H9 (cell line): ENCODE results near the gene MAGEB18. TPM values are rescaled to one million over a fixed set of nuclear protein-coding genes. Genes with fewer than 3 reads are reported as not detected.

Source experiments
- DNase-seq: peaks from one replicate; pipeline ENCODE4 v3.0.0-alpha.2; 2017
- H2AFZ ChIP-seq: one replicate; pipeline ENCODE4 v1.6.1; 2013; ENCODE audit warnings: mild to moderate bottlenecking, low read length, control low read depth, moderate library complexity
- H2AK5ac ChIP-seq: 2 replicates; pipeline ENCODE4 v1.6.1; 2013; ENCODE audit warnings: low read length, control low read depth, mixed read lengths; ENCODE audit not compliant: insufficient read length
- H2BK120ac ChIP-seq: one replicate; pipeline ENCODE4 v1.6.1; 2013; ENCODE audit warnings: low read depth, mild to moderate bottlenecking, low read length, control low read depth, inconsistent platforms; ENCODE audit not compliant: poor library complexity, severe bottlenecking
- H2BK12ac ChIP-seq: 2 replicates; pipeline ENCODE4 v1.6.1; 2013; ENCODE audit warnings: low read length, control low read depth, mixed read lengths, low read depth; ENCODE audit not compliant: insufficient read length
- H2BK15ac ChIP-seq: 2 replicates; pipeline ENCODE4 v1.6.1; 2013; ENCODE audit warnings: low read depth, low read length, control low read depth
- H2BK20ac ChIP-seq: one replicate; pipeline ENCODE4 v1.6.1; 2013; ENCODE audit warnings: low read depth, mild to moderate bottlenecking, low read length, control low read depth, inconsistent platforms; ENCODE audit not compliant: poor library complexity, severe bottlenecking
- H2BK5ac ChIP-seq: 2 replicates; pipeline ENCODE4 v1.6.1; 2013; ENCODE audit warnings: low read length, control low read depth, mixed read lengths; ENCODE audit not compliant: insufficient read length
- H3K14ac ChIP-seq: 2 replicates; pipeline ENCODE4 v1.6.1; 2013; ENCODE audit warnings: low read length, control low read depth; ENCODE audit not compliant: insufficient read depth
- H3K18ac ChIP-seq: 2 replicates; pipeline ENCODE4 v1.6.1; 2013; ENCODE audit warnings: low read depth, mild to moderate bottlenecking, mixed read lengths, low read length, control low read depth; ENCODE audit not compliant: insufficient read length
- H3K23ac ChIP-seq: 2 replicates; pipeline ENCODE4 v1.6.1; 2013; ENCODE audit warnings: low read length, control low read depth, mixed read lengths, low read depth; ENCODE audit not compliant: insufficient read length
- H3K23me2 ChIP-seq: 2 replicates; pipeline ENCODE4 v1.6.1; 2013; ENCODE audit warnings: low read depth, mild to moderate bottlenecking, mixed read lengths, low read length, control low read depth; ENCODE audit not compliant: insufficient read length, poor library complexity, severe bottlenecking
- H3K27ac ChIP-seq: 2 replicates; pipeline ENCODE4 v1.5.1; 2013; ENCODE audit warnings: low read length, control low read depth, mixed read lengths, low read depth; ENCODE audit not compliant: insufficient read length
- H3K27me3 ChIP-seq: 2 replicates; pipeline ENCODE4 v1.6.1; 2013; ENCODE audit warnings: low read length, control low read depth, inconsistent platforms; ENCODE audit not compliant: insufficient read depth
- H3K4ac ChIP-seq: 2 replicates; pipeline ENCODE4 v1.6.1; 2013; ENCODE audit warnings: low read depth, mild to moderate bottlenecking, control low read depth, inconsistent platforms, low read length, moderate library complexity
- H3K4me1 ChIP-seq: 2 replicates; pipeline ENCODE4 v1.6.1; 2013; ENCODE audit warnings: low read length, control low read depth, inconsistent platforms; ENCODE audit not compliant: insufficient read depth
- H3K4me2 ChIP-seq: 2 replicates; pipeline ENCODE4 v1.6.1; 2013; ENCODE audit warnings: low read length, control low read depth, mixed read lengths; ENCODE audit not compliant: insufficient read length, insufficient read depth
- H3K56ac ChIP-seq: 2 replicates; pipeline ENCODE4 v1.6.1; 2013; ENCODE audit warnings: low read depth, mild to moderate bottlenecking, mixed read lengths, low read length, control low read depth; ENCODE audit not compliant: insufficient read length
- H3K79me1 ChIP-seq: 2 replicates; pipeline ENCODE4 v1.6.1; 2013; ENCODE audit warnings: low read depth, mild to moderate bottlenecking, moderate library complexity, low read length, control low read depth, inconsistent platforms; ENCODE audit not compliant: insufficient read depth, poor library complexity, severe bottlenecking
- H3K79me2 ChIP-seq: 2 replicates; pipeline ENCODE4 v1.6.1; 2013; ENCODE audit warnings: low read length, control low read depth, inconsistent platforms; ENCODE audit not compliant: insufficient read depth
- H3K9ac ChIP-seq: 2 replicates; pipeline ENCODE4 v1.6.1; 2013; ENCODE audit warnings: low read length, control low read depth, mixed read lengths; ENCODE audit not compliant: insufficient read length; ENCODE audit errors: extremely low read depth
- H3K9me3 ChIP-seq: one replicate; pipeline ENCODE4 v1.6.1; 2013; ENCODE audit warnings: low read depth, low read length, inconsistent platforms; ENCODE audit not compliant: control insufficient read depth
- H3T11ph ChIP-seq: one replicate; pipeline ENCODE4 v1.6.1; 2013; ENCODE audit warnings: mild to moderate bottlenecking, low read length, control low read depth, inconsistent platforms
- H4K20me1 ChIP-seq: one replicate; pipeline ENCODE4 v1.6.1; 2013; ENCODE audit not compliant: control insufficient read depth, insufficient read length, insufficient read depth
- H4K5ac ChIP-seq: 2 replicates; pipeline ENCODE4 v1.6.1; 2013; ENCODE audit warnings: low read depth, mild to moderate bottlenecking, mixed read lengths, low read length, control low read depth; ENCODE audit not compliant: insufficient read length
- H4K8ac ChIP-seq: replicated peaks from 2 replicates; pipeline ENCODE4 v1.6.1; 2013; ENCODE audit warnings: low read length, control low read depth, mixed read lengths, low read depth; ENCODE audit not compliant: insufficient read length
- H4K91ac ChIP-seq: 2 replicates; pipeline ENCODE4 v1.6.1; 2013; ENCODE audit warnings: low read depth, mild to moderate bottlenecking, moderate library complexity, mixed read lengths, low read length, control low read depth; ENCODE audit not compliant: insufficient read length
- H3K27ac Mint-ChIP-seq, 3 experiments: 2 replicates in 2 of 3; 3 replicates in 1 of 3; pipeline ENCODE4 v1.8.0; 2020 to 2021; ENCODE audit warnings: mixed read lengths in 3 of 3, mild to moderate bottlenecking in 1 of 3, moderate library complexity in 1 of 3
- H3K27me3 Mint-ChIP-seq: 2 replicates; pipeline ENCODE4 v1.8.0; 2021; ENCODE audit warnings: low read depth, mild to moderate bottlenecking, moderate library complexity, mixed read lengths
- H3K36me3 Mint-ChIP-seq, 3 experiments: 2 replicates in 2 of 3; 3 replicates in 1 of 3; pipeline ENCODE4 v1.8.0; 2020 to 2021; ENCODE audit warnings: low read depth in 3 of 3, mixed read lengths in 3 of 3; ENCODE audit not compliant: insufficient read depth in 1 of 3
- H3K4me1 Mint-ChIP-seq, 2 experiments: 2 replicates each; pipeline ENCODE4 v1.8.0; 2020; ENCODE audit warnings: mixed read lengths in 2 of 2
- H3K4me3 Mint-ChIP-seq, 2 experiments: 2 replicates in 1 of 2; 3 replicates in 1 of 2; pipeline ENCODE4 v1.8.0; 2020 to 2021; ENCODE audit warnings: mild to moderate bottlenecking in 2 of 2, mixed read lengths in 2 of 2, moderate library complexity in 1 of 2
- H3K9me3 Mint-ChIP-seq, 2 experiments: 2 replicates in 1 of 2; 3 replicates in 1 of 2; pipeline ENCODE4 v1.8.0; 2020; ENCODE audit warnings: mild to moderate bottlenecking in 2 of 2, mixed read lengths in 2 of 2, moderate library complexity in 1 of 2
- WGBS: extraction: QIAGEN DNeasy Blood & Tissue Kit; methylation state at CpG from one replicate; pipeline ENCODE4 v1.1.7; 2013; ENCODE audit warnings: missing lambda C conversion rate, low lambda C conversion rate, mixed read lengths; ENCODE audit not compliant: insufficient read length; ENCODE audit errors: extremely low coverage; 5-methylcytosine and 5-hydroxymethylcytosine counted together
- total RNA-seq: library from RNA; stranded (reverse); gene quantifications from 2 replicates; pipeline ENCODE4 v1.2.1, GENCODE V29; 2021
- TF ChIP-seq, protein P1 (sequence below): fragments of 200-600 bp; sonication (generic); conservative IDR thresholded peaks from 3 replicates; pipeline ENCODE4 v1.8.0; 2021; ENCODE audit warnings: antibody characterized with exemption, mild to moderate bottlenecking

The MAGEB18 gene
- total RNA-seq, 1 experiment from 2014 or later, result not detected

DNA sequence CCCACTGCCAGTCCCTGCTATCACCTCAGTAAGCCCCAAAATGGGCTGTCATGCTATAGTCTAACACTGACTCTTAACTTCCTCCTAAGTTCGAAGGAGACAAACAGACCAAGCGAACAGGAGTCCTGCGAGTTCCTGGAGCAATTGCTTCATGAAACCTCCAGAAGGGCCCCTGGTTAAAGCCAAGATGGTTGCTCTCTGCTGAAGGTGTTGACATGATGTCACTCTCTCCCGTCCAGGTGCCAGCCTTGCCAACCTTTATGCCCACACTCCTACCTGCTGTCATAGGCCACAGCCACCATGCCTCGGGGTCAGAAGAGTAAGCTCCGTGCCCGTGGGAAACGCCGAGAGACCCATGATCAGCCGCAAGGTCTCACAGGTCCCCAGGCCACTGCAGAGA lies 22.2 kb downstream of the MAGEB18 start, which contains the start of gene MAGEB6B:
Gene MAGEB6B, plus strand, starts transcription at position 301 of the 400 bp plus-strand sequence. Its CDS starts 0 bp downstream, at position 301.
- peaks cover 16% of the 10 kb centered on the region for H3K9me3 ChIP-seq
- TF ChIP-seq, protein P1, sequence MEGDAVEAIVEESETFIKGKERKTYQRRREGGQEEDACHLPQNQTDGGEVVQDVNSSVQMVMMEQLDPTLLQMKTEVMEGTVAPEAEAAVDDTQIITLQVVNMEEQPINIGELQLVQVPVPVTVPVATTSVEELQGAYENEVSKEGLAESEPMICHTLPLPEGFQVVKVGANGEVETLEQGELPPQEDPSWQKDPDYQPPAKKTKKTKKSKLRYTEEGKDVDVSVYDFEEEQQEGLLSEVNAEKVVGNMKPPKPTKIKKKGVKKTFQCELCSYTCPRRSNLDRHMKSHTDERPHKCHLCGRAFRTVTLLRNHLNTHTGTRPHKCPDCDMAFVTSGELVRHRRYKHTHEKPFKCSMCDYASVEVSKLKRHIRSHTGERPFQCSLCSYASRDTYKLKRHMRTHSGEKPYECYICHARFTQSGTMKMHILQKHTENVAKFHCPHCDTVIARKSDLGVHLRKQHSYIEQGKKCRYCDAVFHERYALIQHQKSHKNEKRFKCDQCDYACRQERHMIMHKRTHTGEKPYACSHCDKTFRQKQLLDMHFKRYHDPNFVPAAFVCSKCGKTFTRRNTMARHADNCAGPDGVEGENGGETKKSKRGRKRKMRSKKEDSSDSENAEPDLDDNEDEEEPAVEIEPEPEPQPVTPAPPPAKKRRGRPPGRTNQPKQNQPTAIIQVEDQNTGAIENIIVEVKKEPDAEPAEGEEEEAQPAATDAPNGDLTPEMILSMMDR, result no peak
- no peak within 1 kb of the TSS for H2AK5ac ChIP-seq
- no peak within 1 kb of the TSS for H3K9ac ChIP-seq
- no peak within 1 kb of the TSS for H4K5ac ChIP-seq
- no peaks in the 10 kb centered on the region for H3K79me2 ChIP-seq
- no peak within 1 kb of the TSS for H3K14ac ChIP-seq
- H3T11ph ChIP-seq, result no peak within 1 kb of the TSS
- Mint-ChIP-seq H3K36me3 (peaks cover 9 to 19% (median 10%) of the 10 kb centered on the region in 3 experiments; a peak in 5 of 7 replicates), H3K4me1 (no peaks in the 10 kb centered on the region), H3K4me3 (no peak within 1 kb of the TSS), H3K27me3 (peaks cover 2% of the 10 kb centered on the region), H3K9me3 (peaks cover 61 to 65% of the 10 kb centered on the region in 2 experiments), H3K27ac (no peak within 1 kb of the TSS)
- no peak within 1 kb of the TSS for H3K27ac ChIP-seq
- DNase-seq, result no peak
- no peaks in the 10 kb centered on the region for H3K27me3 ChIP-seq
- no peak within 1 kb of the TSS for H2AFZ ChIP-seq
- H4K8ac ChIP-seq, result no peak within 1 kb of the TSS
- H2BK5ac ChIP-seq, result no peak within 1 kb of the TSS
- WGBS, result no CpG with 5 or more reads among the region's 10 CpGs
- no peak within 1 kb of the TSS for H3K4ac ChIP-seq
- H4K20me1 ChIP-seq, result no peaks in the 10 kb centered on the region
- H3K4me2 ChIP-seq, result no peak within 1 kb of the TSS
- H3K79me1 ChIP-seq, result no peaks in the 10 kb centered on the region
- H3K23me2 ChIP-seq, result no peaks in the 10 kb centered on the region
- H2BK15ac ChIP-seq, result no peak within 1 kb of the TSS
- no peak within 1 kb of the TSS for H2BK12ac ChIP-seq
- no peak within 1 kb of the TSS for H2BK120ac ChIP-seq
- no peak within 1 kb of the TSS for H3K56ac ChIP-seq
- H3K23ac ChIP-seq, result no peak within 1 kb of the TSS
- H4K91ac ChIP-seq, result no peak within 1 kb of the TSS
- H3K18ac ChIP-seq, result no peak within 1 kb of the TSS
- no peaks in the 10 kb centered on the region for H3K4me1 ChIP-seq
- H2BK20ac ChIP-seq, result no peak within 1 kb of the TSS

Other genes with a start within 250 kb of the MAGEB18 start
- not detected in 2 replicates for gene MAGEB6B, start 22.3 kb downstream of the MAGEB18 start, total RNA-seq
- gene MAGEB6, start 54.1 kb downstream of the MAGEB18 start, total RNA-seq, result not detected in 2 replicates
- gene MAGEB5, start 77.8 kb downstream of the MAGEB18 start, total RNA-seq, result not detected in 2 replicates